ENCODE results near the gene TAB2.

The TAB2 gene

GRCh38 chr6:149389509-149390297 is 72.2 kb downstream of the TAB2 start:
- Histone ChIP-seq H3K36me3 (peaks cover 6% of the 10 kb centered on the region), H3K4me1 (peaks cover 5% of the 10 kb centered on the region), H3K4me3 (ENCODE audit: low read depth, low read length) (no peak overlapping the region), H3K9me3 (no peaks in the 10 kb centered on the region), H3K27me3 (no peaks in the 10 kb centered on the region)
- TF ChIP-seq, protein P1, sequence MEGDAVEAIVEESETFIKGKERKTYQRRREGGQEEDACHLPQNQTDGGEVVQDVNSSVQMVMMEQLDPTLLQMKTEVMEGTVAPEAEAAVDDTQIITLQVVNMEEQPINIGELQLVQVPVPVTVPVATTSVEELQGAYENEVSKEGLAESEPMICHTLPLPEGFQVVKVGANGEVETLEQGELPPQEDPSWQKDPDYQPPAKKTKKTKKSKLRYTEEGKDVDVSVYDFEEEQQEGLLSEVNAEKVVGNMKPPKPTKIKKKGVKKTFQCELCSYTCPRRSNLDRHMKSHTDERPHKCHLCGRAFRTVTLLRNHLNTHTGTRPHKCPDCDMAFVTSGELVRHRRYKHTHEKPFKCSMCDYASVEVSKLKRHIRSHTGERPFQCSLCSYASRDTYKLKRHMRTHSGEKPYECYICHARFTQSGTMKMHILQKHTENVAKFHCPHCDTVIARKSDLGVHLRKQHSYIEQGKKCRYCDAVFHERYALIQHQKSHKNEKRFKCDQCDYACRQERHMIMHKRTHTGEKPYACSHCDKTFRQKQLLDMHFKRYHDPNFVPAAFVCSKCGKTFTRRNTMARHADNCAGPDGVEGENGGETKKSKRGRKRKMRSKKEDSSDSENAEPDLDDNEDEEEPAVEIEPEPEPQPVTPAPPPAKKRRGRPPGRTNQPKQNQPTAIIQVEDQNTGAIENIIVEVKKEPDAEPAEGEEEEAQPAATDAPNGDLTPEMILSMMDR (IDR thresholded peaks at IDR 0.05; ENCODE audit: low read depth, low read length) = no peak
- no peak for DNase-seq

DNA sequence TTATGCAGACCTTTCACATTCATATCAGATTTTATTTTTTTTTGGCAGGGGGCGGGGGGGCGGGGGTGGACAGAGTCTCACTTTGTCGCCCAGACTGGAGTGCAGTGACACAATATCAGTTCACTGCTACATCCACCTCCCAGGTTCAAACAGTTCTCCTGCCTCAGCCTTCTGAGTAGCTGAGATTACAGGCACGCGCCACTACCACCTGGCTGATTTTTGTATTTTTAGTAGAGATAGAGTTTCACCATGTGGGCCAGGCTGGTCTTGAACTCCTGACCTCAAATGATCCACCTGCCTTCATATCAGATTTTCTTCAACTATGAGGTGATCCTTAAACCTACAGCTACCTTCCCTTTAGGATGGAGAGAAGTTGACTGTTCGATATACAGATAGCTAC is 74.6 kb downstream of the TAB2 start:
- no peaks in the 10 kb centered on the region for H3K9me3 ChIP-seq

DNA sequence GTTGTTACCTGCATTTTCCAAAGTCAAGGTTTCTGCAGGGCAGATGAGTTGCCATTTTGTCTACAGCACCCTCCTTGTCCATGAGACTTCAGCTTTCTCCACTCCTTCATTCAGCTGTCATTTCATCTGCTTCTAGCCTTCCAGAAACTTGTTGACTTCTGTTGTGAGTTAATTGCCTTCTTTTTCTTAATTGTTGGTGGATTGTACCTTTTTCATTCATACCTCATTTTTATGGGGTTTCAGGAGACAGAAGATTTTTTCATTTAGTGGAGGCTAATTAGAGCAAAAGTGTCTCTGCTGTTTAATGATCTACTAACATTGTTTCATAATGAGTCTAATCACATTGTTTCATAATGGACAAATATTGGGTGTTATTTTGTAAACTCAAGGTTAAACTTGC is 75.0 kb downstream of the TAB2 start:
- Histone ChIP-seq H3K9me3 (no peaks in the 10 kb centered on the region), H3K27me3 (no peaks in the 10 kb centered on the region), H3K4me1 (peaks cover 11% of the 10 kb centered on the region), H3K36me3 (peaks cover 11% of the 10 kb centered on the region), H3K4me3 (ENCODE audit: low read depth, low read length) (no peak overlapping the region)
- TF ChIP-seq, protein P1 (IDR thresholded peaks at IDR 0.05; ENCODE audit: low read depth, low read length) = no peak
- DNase-seq = no peak

More for the DNA sequence above, 74.6 kb downstream of the TAB2 start:
- no peak for DNase-seq
- peaks cover 10% of the 10 kb centered on the region for H3K36me3 ChIP-seq
- no peaks in the 10 kb centered on the region for H3K27me3 ChIP-seq
- H3K4me1 ChIP-seq = peaks cover 11% of the 10 kb centered on the region
- H3K4me3 ChIP-seq (ENCODE audit: low read depth, low read length) = no peak overlapping the region
- TF ChIP-seq, protein P1 (IDR thresholded peaks at IDR 0.05; ENCODE audit: low read depth, low read length) = no peak

DNA sequence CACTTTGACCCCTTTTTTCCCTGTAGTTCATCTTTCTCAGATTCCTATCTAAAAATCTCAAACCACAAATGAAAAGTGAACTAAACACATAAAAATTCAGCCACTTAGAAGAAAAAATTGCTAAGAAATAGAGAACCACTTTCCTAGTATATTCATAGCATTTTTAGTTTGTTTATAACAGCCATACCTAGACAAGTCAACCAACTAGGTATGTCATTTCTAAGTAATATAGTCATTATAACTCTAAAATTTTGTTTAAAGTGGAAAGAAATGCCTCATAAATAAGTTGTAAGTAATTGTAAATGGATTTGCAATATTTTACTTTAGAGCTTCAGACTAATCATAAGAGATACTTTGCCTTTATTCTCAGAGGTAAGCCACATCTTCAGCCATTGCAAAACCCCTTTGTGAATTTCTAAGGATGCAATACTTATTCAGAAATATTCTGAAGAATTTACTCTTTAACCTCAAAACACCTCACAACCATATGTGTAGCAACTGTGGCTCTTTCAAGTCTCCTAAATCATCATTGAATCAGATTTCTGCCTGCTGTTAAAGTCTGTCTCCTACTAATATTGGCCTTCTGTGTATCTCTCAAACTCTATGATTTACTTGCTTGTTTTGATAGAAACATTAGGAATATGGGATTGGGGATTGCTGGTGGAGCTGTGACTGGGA is 75.6 kb downstream of the TAB2 start:
- no peak overlapping the region for H3K4me3 ChIP-seq (ENCODE audit: low read depth, low read length)
- H3K4me1 ChIP-seq = peaks cover 11% of the 10 kb centered on the region
- H3K9me3 ChIP-seq = no peaks in the 10 kb centered on the region
- no peaks in the 10 kb centered on the region for H3K27me3 ChIP-seq
- peaks cover 16% of the 10 kb centered on the region for H3K36me3 ChIP-seq
- DNase-seq = no peak
- TF ChIP-seq, protein P1 (IDR thresholded peaks at IDR 0.05; ENCODE audit: low read depth, low read length) = no peak

- Histone ChIP-seq H3K4me1 (peaks cover 11% of the 10 kb centered on the region), H3K4me3 (ENCODE audit: low read depth, low read length) (no peak overlapping the region), H3K27me3 (no peaks in the 10 kb centered on the region), H3K9me3 (no peaks in the 10 kb centered on the region), H3K36me3 (peaks cover 27% of the 10 kb centered on the region)
- DNase-seq = no peak
- TF ChIP-seq, protein P1 (IDR thresholded peaks at IDR 0.05; ENCODE audit: low read depth, low read length) = no peak
Measured at GRCh38 chr6:149395185-149395584, 77.7 kb downstream of the TAB2 start.

DNA sequence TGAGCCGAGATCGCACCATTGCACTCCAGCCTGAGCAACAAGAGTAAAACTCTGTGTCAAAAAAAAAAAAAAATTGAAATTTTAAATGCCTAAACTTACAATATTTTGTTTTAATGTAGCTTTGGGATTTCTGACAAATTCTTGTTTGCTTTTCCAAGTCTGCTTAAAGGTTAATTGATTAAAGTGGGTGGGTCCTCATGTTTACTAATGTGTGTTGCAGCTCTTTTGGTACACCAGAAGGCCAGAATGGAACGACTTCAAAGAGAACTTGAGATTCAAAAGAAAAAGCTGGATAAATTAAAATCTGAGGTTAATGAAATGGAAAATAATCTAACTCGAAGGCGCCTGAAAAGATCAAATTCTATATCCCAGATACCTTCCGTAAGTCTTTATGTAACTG is 79.9 kb downstream of the TAB2 start:
- no peak for DNase-seq
- peaks cover 31% of the 10 kb centered on the region for H3K36me3 ChIP-seq
- no peaks in the 10 kb centered on the region for H3K27me3 ChIP-seq

More for the DNA sequence above, 79.9 kb downstream of the TAB2 start:
- H3K9me3 ChIP-seq = no peaks in the 10 kb centered on the region
- H3K4me3 ChIP-seq (ENCODE audit: low read depth, low read length) = no peak overlapping the region
- TF ChIP-seq, protein P1 (IDR thresholded peaks at IDR 0.05; ENCODE audit: low read depth, low read length) = no peak
- H3K4me1 ChIP-seq = peaks cover 11% of the 10 kb centered on the region

All from BE2C (cell line).